ENCODE data around the gene CTDSP2. TPM values are rescaled to one million over a fixed set of nuclear protein-coding genes. Genes with fewer than 3 reads are reported as not detected.

CTDSP2 gene
- total and polyA plus RNA-seq, 8 donors = 28.4 to 152 (median 73.9) TPM

GRCh38 chr12:57795354-57795753 lies 51.2 kb downstream of the CTDSP2 start:
- no peak overlapping the region for H3K4me3 ChIP-seq
- no peaks in the 10 kb centered on the region for H3K27me3 ChIP-seq
- no peaks in the 10 kb centered on the region for H3K9me3 ChIP-seq
- 89 to 91% (median 91%) methylated on average over 6 of the region's 6 CpGs for WGBS, 5 donors
- no peak overlapping the region for H3K27ac ChIP-seq
- TF ChIP-seq POLR2AphosphoS5 (IDR thresholded peaks at IDR 0.05) (no peak), EP300 (IDR thresholded peaks at IDR 0.05) (no peak), CTCF (IDR thresholded peaks at IDR 0.05) (no peak), POLR2A (IDR thresholded peaks at IDR 0.05) (no peak)
- no peak for DNase-seq
- H3K36me3 ChIP-seq = peaks cover 53 to 98% (median 94%) of the 10 kb centered on the region in 4 donors
- H3K4me1 ChIP-seq = no peaks in the 10 kb centered on the region
- intact Hi-C loops (cut with DNase I; ENCODE audit: low total_unique reads) = no loop called here

- no peaks in the 10 kb centered on the region for H3K9me3 ChIP-seq
- intact Hi-C loops (cut with DNase I; ENCODE audit: low total_unique reads) = no loop called here
- no peaks in the 10 kb centered on the region for H3K4me1 ChIP-seq
- TF ChIP-seq POLR2A (IDR thresholded peaks at IDR 0.05) = no peak
- no peak for TF ChIP-seq CTCF (IDR thresholded peaks at IDR 0.05)
- no peak for TF ChIP-seq POLR2AphosphoS5 (IDR thresholded peaks at IDR 0.05)
- no peak for TF ChIP-seq EP300 (IDR thresholded peaks at IDR 0.05)
- H3K4me3 ChIP-seq = no peak overlapping the region
- no peak for DNase-seq
- WGBS, 5 donors = 21 to 43% (median 29%) methylated on average over 1 of the region's 1 CpG
- no peaks in the 10 kb centered on the region for H3K27me3 ChIP-seq
- H3K36me3 ChIP-seq = peaks cover 52 to 98% (median 94%) of the 10 kb centered on the region in 4 donors
- no peak overlapping the region for H3K27ac ChIP-seq
Observed at GRCh38 chr12:57793920-57794319, 52.6 kb downstream of the CTDSP2 start.

GRCh38 chr12:57783861-57784260 lies 62.7 kb downstream of the CTDSP2 start:
- intact Hi-C loops (cut with DNase I; ENCODE audit: low total_unique reads) = no loop called here
- no peaks in the 10 kb centered on the region for H3K27me3 ChIP-seq
- peak overlapping the region; percentile 76 to 99 (median 96) for H3K4me3 ChIP-seq
- H3K4me1 ChIP-seq = peaks cover 8 to 32% (median 20%) of the 10 kb centered on the region in 4 donors
- 86 to 89% (median 87%) methylated on average over 11 of the region's 11 CpGs for WGBS, 5 donors
- no peak overlapping the region for H3K27ac ChIP-seq
- TF ChIP-seq POLR2AphosphoS5 (IDR thresholded peaks at IDR 0.05) = no peak
- TF ChIP-seq EP300 (IDR thresholded peaks at IDR 0.05) = no peak
- no peak for TF ChIP-seq POLR2A (IDR thresholded peaks at IDR 0.05)
- TF ChIP-seq CTCF (IDR thresholded peaks at IDR 0.05) = no peak
- H3K9me3 ChIP-seq = no peaks in the 10 kb centered on the region
- no peak for DNase-seq
- peaks cover 20 to 52% (median 50%) of the 10 kb centered on the region in 4 donors for H3K36me3 ChIP-seq

GRCh38 chr12:57783466-57783801 lies 63.1 kb downstream of the CTDSP2 start:
- peaks cover 18 to 47% (median 46%) of the 10 kb centered on the region in 4 donors for H3K36me3 ChIP-seq
- peak overlapping the region; percentile 76 to 99 (median 96) for H3K4me3 ChIP-seq
- TF ChIP-seq POLR2AphosphoS5 (IDR thresholded peaks at IDR 0.05) (no peak), EP300 (IDR thresholded peaks at IDR 0.05) (no peak), POLR2A (IDR thresholded peaks at IDR 0.05) (no peak), CTCF (IDR thresholded peaks at IDR 0.05) (no peak)
- H3K9me3 ChIP-seq = no peaks in the 10 kb centered on the region
- no peaks in the 10 kb centered on the region for H3K27me3 ChIP-seq
- DNase-seq = no peak
- H3K27ac ChIP-seq = peak overlapping the region in 3 of 5 donors; percentile 76 to 85 (median 85)
- WGBS, 5 donors = 79 to 85% (median 81%) methylated on average over 12 of the region's 12 CpGs
- intact Hi-C loops (cut with DNase I; ENCODE audit: low total_unique reads) = no loop called here
- H3K4me1 ChIP-seq = peaks cover 8 to 32% (median 20%) of the 10 kb centered on the region in 4 donors

Data from stomach (tissue), 9 donors.